Measurements from ENCODE around the gene HERC4. TPM values are rescaled to one million over a fixed set of nuclear protein-coding genes. Genes with fewer than 3 reads are reported as not detected.

HERC4 gene
- total and polyA plus RNA-seq, 2 donors (not counting 3 experiments of a cell fraction or from before 2014, with no cell fraction given), result 10.6 to 73.7 TPM

DNA sequence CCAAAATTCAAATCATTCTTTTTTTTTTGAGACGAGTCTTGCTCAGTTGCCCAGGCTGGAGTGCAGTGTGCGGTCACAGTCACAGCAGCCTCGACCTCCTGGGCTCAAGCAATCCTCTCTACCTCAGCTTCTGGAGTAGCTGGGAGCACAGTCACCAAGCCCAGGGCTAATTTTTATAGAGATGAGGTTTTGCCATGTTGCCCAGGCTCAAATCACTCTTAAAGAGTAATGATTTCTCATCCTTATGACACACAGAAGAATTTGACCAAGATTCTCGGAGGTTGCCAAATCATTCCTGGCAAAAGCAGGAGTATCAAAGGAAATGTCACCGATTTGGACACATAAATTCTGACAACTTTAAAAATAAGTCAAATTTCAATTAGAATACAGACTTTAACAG is 151.5 kb downstream of the HERC4 start:
- FAIRE-seq, result no peak
- CTCF ChIA-PET, result no interaction called here
- Histone ChIP-seq H3K9me3 (replicated peaks; ENCODE audit: control insufficient read depth, insufficient read depth, low read length) (no peaks in the 10 kb centered on the region), H2AFZ (ENCODE audit: low read depth, low read length) (no peak overlapping the region), H4K20me1 (replicated peaks; ENCODE audit: control insufficient read depth, extremely low read depth, insufficient read depth, low read length) (no peaks in the 10 kb centered on the region), H3K9me1 (replicated peaks; ENCODE audit: control insufficient read depth, extremely low read depth, insufficient read depth, low read length) (no peaks in the 10 kb centered on the region), H3K4me3 (replicated peaks in 1 of 3; ENCODE audit: insufficient read depth in 1 of 3, low read depth in 1 of 3, low read length in 3 of 3) (no peak overlapping the region), H3K4me2 (ENCODE audit: insufficient read depth, low read length) (no peak overlapping the region), H3K79me2 (ENCODE audit: control insufficient read depth, insufficient read depth, low read length) (no peaks in the 10 kb centered on the region), H3K4me1 (ENCODE audit: control insufficient read depth, extremely low read depth, insufficient read depth, low read length) (no peaks in the 10 kb centered on the region), H3K27me3 (ENCODE audit: control insufficient read depth in 2 of 2, insufficient read depth in 2 of 2, low read length in 2 of 2) (no peaks in the 10 kb centered on the region), H3K9ac (replicated peaks; ENCODE audit: extremely low read depth, insufficient read depth, low read length) (no peak overlapping the region), H3K27ac (ENCODE audit: insufficient read depth, low read depth, low read length) (no peak overlapping the region), H3K36me3 (ENCODE audit: control insufficient read depth in 2 of 2, extremely low read depth in 1 of 2, insufficient read depth in 2 of 2, low read length in 2 of 2) (peaks cover 0 to 4% of the 10 kb centered on the region in 2 experiments)
- TF ChIP-seq GATA2 (IDR thresholded peaks at IDR 0.05; ENCODE audit: insufficient read depth, insufficient read length, low read depth, low read length) (no peak), EZH2 (IDR thresholded peaks at IDR 0.05; ENCODE audit: borderline replicate concordance, low read depth, low read length, severe bottlenecking) (no peak), MYC (IDR thresholded peaks at IDR 0.05; ENCODE audit: low read depth, low read length) (no peak), POLR2A (IDR thresholded peaks at IDR 0.05; ENCODE audit: low read depth, low read length) (no peak), FOS (IDR thresholded peaks at IDR 0.05; ENCODE audit: borderline replicate concordance, insufficient read depth, low read length) (no peak), POLR2AphosphoS5 (IDR thresholded peaks at IDR 0.05; ENCODE audit: insufficient read depth, low read depth, low read length) (no peak), JUN (IDR thresholded peaks at IDR 0.05; ENCODE audit: borderline replicate concordance, insufficient read depth, insufficient read length, low read depth) (no peak)
- TF ChIP-seq, protein P1, sequence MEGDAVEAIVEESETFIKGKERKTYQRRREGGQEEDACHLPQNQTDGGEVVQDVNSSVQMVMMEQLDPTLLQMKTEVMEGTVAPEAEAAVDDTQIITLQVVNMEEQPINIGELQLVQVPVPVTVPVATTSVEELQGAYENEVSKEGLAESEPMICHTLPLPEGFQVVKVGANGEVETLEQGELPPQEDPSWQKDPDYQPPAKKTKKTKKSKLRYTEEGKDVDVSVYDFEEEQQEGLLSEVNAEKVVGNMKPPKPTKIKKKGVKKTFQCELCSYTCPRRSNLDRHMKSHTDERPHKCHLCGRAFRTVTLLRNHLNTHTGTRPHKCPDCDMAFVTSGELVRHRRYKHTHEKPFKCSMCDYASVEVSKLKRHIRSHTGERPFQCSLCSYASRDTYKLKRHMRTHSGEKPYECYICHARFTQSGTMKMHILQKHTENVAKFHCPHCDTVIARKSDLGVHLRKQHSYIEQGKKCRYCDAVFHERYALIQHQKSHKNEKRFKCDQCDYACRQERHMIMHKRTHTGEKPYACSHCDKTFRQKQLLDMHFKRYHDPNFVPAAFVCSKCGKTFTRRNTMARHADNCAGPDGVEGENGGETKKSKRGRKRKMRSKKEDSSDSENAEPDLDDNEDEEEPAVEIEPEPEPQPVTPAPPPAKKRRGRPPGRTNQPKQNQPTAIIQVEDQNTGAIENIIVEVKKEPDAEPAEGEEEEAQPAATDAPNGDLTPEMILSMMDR (IDR thresholded peaks at IDR 0.05; ENCODE audit: extremely low read depth in 1 of 2, insufficient read depth in 1 of 2, low read depth in 1 of 2, low read length in 2 of 2), result no peak
- TF ChIP-seq, protein P2, sequence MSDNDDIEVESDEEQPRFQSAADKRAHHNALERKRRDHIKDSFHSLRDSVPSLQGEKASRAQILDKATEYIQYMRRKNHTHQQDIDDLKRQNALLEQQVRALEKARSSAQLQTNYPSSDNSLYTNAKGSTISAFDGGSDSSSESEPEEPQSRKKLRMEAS (IDR thresholded peaks at IDR 0.05; ENCODE audit: insufficient read depth, insufficient read length), result no peak
- dilution Hi-C loops (cut with MboI; ENCODE audit: extremely low pct_ligation_motif_present, low sequenced_read_pairs), result loop anchor here (25.0 kb wide), 1 partner anchor 114 kb away; no protein-coding TSS in a partner anchor
- DNase-seq (ENCODE audit: low read depth, low spot score), result no peak
- POLR2A ChIA-PET, result no interaction called here
- intact Hi-C loops (cut with micrococcal nuclease), result no loop called here
- BruUV-seq (replicated peaks), result no TSS peak

Data from endothelial cell of umbilical vein (primary cell).